GM12872 (cell line): ENCODE measurements around the gene TRIM2.

Source experiments
- CTCF ChIP-seq: IDR thresholded peaks from 3 replicates; pipeline ENCODE4 v1.5.1; 2011; ENCODE audit warnings: low read depth, mild to moderate bottlenecking, low read length, moderate library complexity; ENCODE audit not compliant: insufficient read depth

TRIM2 gene

GRCh38 chr4:153224474-153224873, 20.2 kb downstream of the TRIM2 start:
- no peak for TF ChIP-seq CTCF

- TF ChIP-seq CTCF: no peak
Observed at GRCh38 chr4:153227469-153228075, 23.3 kb downstream of the TRIM2 start.

- TF ChIP-seq CTCF: no peak
Observed at GRCh38 chr4:153228512-153229140, 24.4 kb downstream of the TRIM2 start.

GRCh38 chr4:153229545-153229944, 25.3 kb downstream of the TRIM2 start:
- no peak for TF ChIP-seq CTCF

GRCh38 chr4:153232768-153233167, 28.5 kb downstream of the TRIM2 start:
- TF ChIP-seq CTCF: peak; percentile 57

GRCh38 chr4:153233761-153234371, 29.6 kb downstream of the TRIM2 start:
- no peak for TF ChIP-seq CTCF

- TF ChIP-seq CTCF: no peak
Observed at GRCh38 chr4:153234885-153235284, 30.6 kb downstream of the TRIM2 start.
